SK-N-SH (cell line): ENCODE data around the gene LCN9. TPM values are rescaled to one million over a fixed set of nuclear protein-coding genes. Genes with fewer than 3 reads are reported as not detected.

ENCODE experiments used
- CTCF ChIA-PET: fragments of 300-600, 350-600 bp; formaldehyde crosslinking; extraction: SDS; loops from one replicate; lab custom pipeline; 2021; lab: Yijun Ruan, JAX
- POLR2A ChIA-PET: fragments of 350-600 bp; sonication (Branson Sonifier 250); formaldehyde crosslinking; extraction: SDS; loops from one replicate; lab custom pipeline; 2020; ENCODE audit warnings: antibody characterized with exemption, inconsistent platforms; lab: Yijun Ruan, JAX
- DNase-seq: peaks from one replicate; pipeline ENCODE4 v3.0.0; 2012
- H2AFZ ChIP-seq: fragments of 200-600 bp; sonication (generic); 2 replicates; pipeline ENCODE4 v1.8.1; 2016; ENCODE audit warnings: antibody characterized with exemption, mild to moderate bottlenecking, low read depth
- H3F3A ChIP-seq: fragments of 200-600 bp; sonication (generic); replicated peaks from 2 replicates; pipeline ENCODE3; 2016; ENCODE audit warnings: antibody characterized with exemption, mild to moderate bottlenecking; ENCODE audit not compliant: insufficient read depth
- H3K27ac ChIP-seq, 2 experiments: fragments of 200-500 bp in 1 of 2; fragments of 200-600 bp in 1 of 2; sonication (Bioruptor generic) in 1 of 2; sonication (generic), shearing (Covaris generic) in 1 of 2; 2 replicates each; pipeline versions ENCODE4 v1.5.1 to v1.6.1; 2014 to 2016; ENCODE audit warnings: low read depth in 2 of 2, inconsistent platforms in 1 of 2, low read length in 1 of 2, mild to moderate bottlenecking in 1 of 2, mixed read lengths in 1 of 2
- H3K27me3 ChIP-seq: fragments of 200-600 bp; sonication (generic), shearing (Covaris generic); 2 replicates; pipeline ENCODE4 v1.6.1; 2016; ENCODE audit warnings: mixed run types; ENCODE audit not compliant: insufficient read depth
- H3K36me3 ChIP-seq, 2 experiments: fragments of 200-500 bp in 1 of 2; fragments of 200-600 bp in 1 of 2; sonication (Bioruptor generic) in 1 of 2; sonication (generic) in 1 of 2; replicated peaks in 1 of 2; 2 replicates each; pipeline versions ENCODE3 to v1.5.1; 2014 to 2016; ENCODE audit warnings: low read length in 1 of 2, mild to moderate bottlenecking in 1 of 2; ENCODE audit not compliant: insufficient read depth in 2 of 2, control insufficient read depth in 1 of 2
- H3K4me1 ChIP-seq, 2 experiments: fragments of 200-500 bp in 1 of 2; fragments of 200-600 bp in 1 of 2; sonication (Bioruptor generic) in 1 of 2; sonication (generic), shearing (Covaris generic) in 1 of 2; 2 replicates each; pipeline versions ENCODE4 v1.5.1 to v1.6.1; 2014 to 2016; ENCODE audit warnings: low read depth in 1 of 2, low read length in 1 of 2, mixed run types in 1 of 2; ENCODE audit not compliant: insufficient read depth in 2 of 2, control insufficient read depth in 1 of 2
- H3K4me2 ChIP-seq: fragments of 200-600 bp; sonication (generic), shearing (Covaris generic); 2 replicates; pipeline ENCODE4 v1.6.1; 2017; ENCODE audit warnings: mixed run types
- H3K4me3 ChIP-seq, 2 experiments: fragments of 200-500 bp in 1 of 2; fragments of 200-600 bp in 1 of 2; sonication (Bioruptor generic) in 1 of 2; sonication (generic), shearing (Covaris generic) in 1 of 2; 2 replicates each; pipeline versions ENCODE4 v1.5.1 to v1.8.1; 2014 to 2016; ENCODE audit warnings: low read depth in 2 of 2, inconsistent platforms in 1 of 2, low read length in 1 of 2, mild to moderate bottlenecking in 1 of 2, mixed read lengths in 1 of 2, moderate library complexity in 1 of 2
- H3K79me2 ChIP-seq: fragments of 200-600 bp; sonication (generic); 2 replicates; pipeline ENCODE4 v1.8.1; 2017; ENCODE audit warnings: mild to moderate bottlenecking; ENCODE audit not compliant: insufficient read depth
- H3K9ac ChIP-seq: fragments of 200-600 bp; sonication (generic); 2 replicates; pipeline ENCODE4 v1.6.1; 2017; ENCODE audit warnings: mixed run types
- H3K9me2 ChIP-seq: fragments of 200-600 bp; sonication (generic); 2 replicates; pipeline ENCODE4 v1.6.1; 2017; ENCODE audit warnings: mixed run types
- H3K9me3 ChIP-seq: fragments of 200-600 bp; sonication (generic); 2 replicates; pipeline ENCODE4 v1.6.1; 2017; ENCODE audit warnings: mixed run types, mild to moderate bottlenecking, moderate library complexity
- H4K20me1 ChIP-seq: fragments of 200-600 bp; sonication (generic); 2 replicates; pipeline ENCODE4 v1.6.1; 2017; ENCODE audit warnings: mild to moderate bottlenecking, mixed run types; ENCODE audit not compliant: insufficient read depth
- CHD2 ChIP-seq: fragments of 150-350 bp; IDR thresholded peaks from 2 replicates; pipeline ENCODE4 v1.6.1; 2018; ENCODE audit warnings: low read length; ENCODE audit not compliant: partially characterized antibody
- FOSL2 ChIP-seq: IDR thresholded peaks from 2 replicates; pipeline ENCODE4 v1.4.0; 2012; ENCODE audit warnings: low read depth, mild to moderate bottlenecking, moderate library complexity, borderline replicate concordance
- FOXJ3 ChIP-seq: sonication (generic); formaldehyde crosslinking; IDR thresholded peaks from 2 replicates; pipeline ENCODE4 v1.5.1; 2020; ENCODE audit warnings: mild to moderate bottlenecking, missing genetic modification reagents
- GATA2 ChIP-seq: sonication (generic); formaldehyde crosslinking; IDR thresholded peaks from 2 replicates; pipeline ENCODE4 v1.5.0; 2020; ENCODE audit warnings: mild to moderate bottlenecking, missing genetic modification reagents
- JUND ChIP-seq: IDR thresholded peaks from 2 replicates; pipeline ENCODE4 v1.4.0; 2012
- MEF2A ChIP-seq: IDR thresholded peaks from 2 replicates; pipeline ENCODE4 v1.4.0; 2012; ENCODE audit warnings: low read depth, borderline replicate concordance
- MXI1 ChIP-seq: IDR thresholded peaks from 2 replicates; pipeline ENCODE4 v1.6.1; 2012; ENCODE audit warnings: mild to moderate bottlenecking, low read depth, low read length, improper control_type of control experiment
- NFIC ChIP-seq: IDR thresholded peaks from 2 replicates; pipeline ENCODE4 v1.4.0; 2012; ENCODE audit warnings: borderline replicate concordance
- NRF1 ChIP-seq: IDR thresholded peaks from 2 replicates; pipeline ENCODE4 v1.6.1; 2012; ENCODE audit warnings: low read depth, mild to moderate bottlenecking, low read length
- RAD21 ChIP-seq: IDR thresholded peaks from 2 replicates; pipeline ENCODE4 v1.6.1; 2012; ENCODE audit warnings: mild to moderate bottlenecking, low read length
- RCOR1 ChIP-seq: fragments of 150-350 bp; IDR thresholded peaks from 2 replicates; pipeline ENCODE4 v1.6.1; 2017; ENCODE audit warnings: antibody characterized with exemption, low read length
- RFX5 ChIP-seq: IDR thresholded peaks from 2 replicates; pipeline ENCODE4 v1.6.1; 2012; ENCODE audit warnings: mild to moderate bottlenecking, improper control_type of control experiment, low read length
- TCF12 ChIP-seq: IDR thresholded peaks from 2 replicates; pipeline ENCODE4 v1.4.0; 2012
- TEAD4 ChIP-seq: IDR thresholded peaks from 2 replicates; pipeline ENCODE4 v1.4.0; 2012; ENCODE audit warnings: mild to moderate bottlenecking, borderline replicate concordance; ENCODE audit not compliant: insufficient read depth
- YY1 ChIP-seq: IDR thresholded peaks from 2 replicates; pipeline ENCODE4 v1.4.0; 2012; ENCODE audit warnings: low read depth, mild to moderate bottlenecking
- WGBS: methylation state at CpG from one replicate; pipeline ENCODE4 v1.1.6; 2017; ENCODE audit warnings: low lambda C conversion rate; 5-methylcytosine and 5-hydroxymethylcytosine counted together
- polyA plus RNA-seq, 3 experiments: library from polyadenylated mRNA; depleted of rRNA; stranded (reverse); fragments of >200 nt; gene quantifications; 2 replicates each; pipeline ENCODE4 v1.2.3, GENCODE V29; 2012
- TF ChIP-seq, protein P1 (sequence below): IDR thresholded peaks from 2 replicates; pipeline ENCODE4 v1.6.1; 2012; ENCODE audit warnings: mild to moderate bottlenecking, low read depth, low read length, moderate library complexity
- TF ChIP-seq, protein P2 (sequence below): fragments of 150-350 bp; IDR thresholded peaks from 2 replicates; pipeline ENCODE4 v1.6.1; 2016; ENCODE audit warnings: mild to moderate bottlenecking, low read depth, low read length
- TF ChIP-seq, protein P3 (sequence below): IDR thresholded peaks from 2 replicates; pipeline ENCODE4 v1.4.0; 2012; ENCODE audit warnings: low read depth, borderline replicate concordance
- TF ChIP-seq, protein P4 (sequence below): IDR thresholded peaks from 2 replicates; pipeline ENCODE4 v1.4.0; 2012; ENCODE audit warnings: low read depth, borderline replicate concordance
- TF ChIP-seq, protein P5 (sequence below): fragments of 200-600 bp; sonication (generic); IDR thresholded peaks from 2 replicates; pipeline ENCODE4 v1.6.1; 2017; ENCODE audit warnings: antibody characterized with exemption, mild to moderate bottlenecking, moderate library complexity

Gene LCN9
- polyA plus RNA-seq, 1 of the 3 experiments (the other 2 are of a cell fraction): not detected

DNA sequence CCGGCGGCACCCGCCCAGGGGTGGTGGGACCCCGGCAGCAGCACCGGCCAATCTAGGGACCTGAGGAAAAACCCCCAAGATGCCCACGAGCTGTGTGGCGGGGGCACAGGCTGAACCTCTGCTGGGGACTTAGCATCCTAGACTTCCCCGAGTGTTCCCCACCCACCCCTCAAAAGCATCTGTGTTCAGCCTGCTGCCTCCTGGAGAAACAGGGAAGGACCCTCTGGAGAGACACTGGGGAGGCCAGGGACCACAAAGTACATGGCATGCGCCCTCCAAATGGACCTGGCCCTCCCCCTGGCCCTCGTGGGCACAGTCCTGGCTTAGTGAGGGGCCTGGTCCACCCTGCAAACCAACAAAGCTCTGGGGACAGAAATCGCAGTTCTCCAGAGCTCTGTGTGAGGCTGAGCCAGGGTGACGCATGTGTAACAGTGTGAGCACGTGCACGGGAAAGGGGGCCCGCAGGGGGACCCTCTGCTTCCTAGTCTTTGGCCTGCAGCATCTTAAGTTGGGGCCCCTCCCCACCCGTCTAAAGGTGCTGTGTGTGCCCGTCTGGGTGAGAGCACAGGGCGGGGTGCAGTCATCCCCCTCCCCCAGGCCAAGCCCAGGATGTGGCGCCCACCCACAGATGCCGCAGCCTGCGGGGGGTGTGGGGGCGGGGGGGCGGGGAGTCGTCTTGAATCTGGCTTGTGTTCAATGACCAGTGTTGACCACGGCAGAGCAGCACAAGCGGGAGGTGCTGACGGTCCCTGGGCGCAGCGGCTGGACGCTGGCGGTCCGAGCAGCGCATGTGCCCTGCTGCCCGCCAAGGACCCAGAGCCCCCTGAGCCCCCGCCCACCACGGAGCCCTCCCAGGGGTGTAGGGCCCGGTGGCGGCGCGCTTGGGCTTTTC lies 38.2 kb downstream of the LCN9 start:
- DNase-seq: peak; percentile 57
- peak overlapping the region in 1 of 2 experiments; percentile 30; a peak in 2 of 4 replicates for H3K4me3 ChIP-seq
- no peaks in the 10 kb centered on the region for H3K27me3 ChIP-seq
- no peaks in the 10 kb centered on the region for H4K20me1 ChIP-seq
- ChIA-PET CTCF (interaction anchor here (0.7 to 4.3 kb wide), 7 partner anchors 8 to 187 kb away, joined by 3 to 32 read pairs (median 4); no protein-coding TSS in a partner anchor), POLR2A (no interaction called here)
- H3K9ac ChIP-seq: no peak overlapping the region
- H3K4me2 ChIP-seq: peak overlapping the region; percentile 37; the same call in 1 of the 2 replicates
- TF ChIP-seq FOSL2: no peak
- TF ChIP-seq, protein P1, sequence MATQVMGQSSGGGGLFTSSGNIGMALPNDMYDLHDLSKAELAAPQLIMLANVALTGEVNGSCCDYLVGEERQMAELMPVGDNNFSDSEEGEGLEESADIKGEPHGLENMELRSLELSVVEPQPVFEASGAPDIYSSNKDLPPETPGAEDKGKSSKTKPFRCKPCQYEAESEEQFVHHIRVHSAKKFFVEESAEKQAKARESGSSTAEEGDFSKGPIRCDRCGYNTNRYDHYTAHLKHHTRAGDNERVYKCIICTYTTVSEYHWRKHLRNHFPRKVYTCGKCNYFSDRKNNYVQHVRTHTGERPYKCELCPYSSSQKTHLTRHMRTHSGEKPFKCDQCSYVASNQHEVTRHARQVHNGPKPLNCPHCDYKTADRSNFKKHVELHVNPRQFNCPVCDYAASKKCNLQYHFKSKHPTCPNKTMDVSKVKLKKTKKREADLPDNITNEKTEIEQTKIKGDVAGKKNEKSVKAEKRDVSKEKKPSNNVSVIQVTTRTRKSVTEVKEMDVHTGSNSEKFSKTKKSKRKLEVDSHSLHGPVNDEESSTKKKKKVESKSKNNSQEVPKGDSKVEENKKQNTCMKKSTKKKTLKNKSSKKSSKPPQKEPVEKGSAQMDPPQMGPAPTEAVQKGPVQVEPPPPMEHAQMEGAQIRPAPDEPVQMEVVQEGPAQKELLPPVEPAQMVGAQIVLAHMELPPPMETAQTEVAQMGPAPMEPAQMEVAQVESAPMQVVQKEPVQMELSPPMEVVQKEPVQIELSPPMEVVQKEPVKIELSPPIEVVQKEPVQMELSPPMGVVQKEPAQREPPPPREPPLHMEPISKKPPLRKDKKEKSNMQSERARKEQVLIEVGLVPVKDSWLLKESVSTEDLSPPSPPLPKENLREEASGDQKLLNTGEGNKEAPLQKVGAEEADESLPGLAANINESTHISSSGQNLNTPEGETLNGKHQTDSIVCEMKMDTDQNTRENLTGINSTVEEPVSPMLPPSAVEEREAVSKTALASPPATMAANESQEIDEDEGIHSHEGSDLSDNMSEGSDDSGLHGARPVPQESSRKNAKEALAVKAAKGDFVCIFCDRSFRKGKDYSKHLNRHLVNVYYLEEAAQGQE: no peak
- TF ChIP-seq TEAD4: no peak
- TF ChIP-seq MXI1: no peak
- TF ChIP-seq, protein P2, sequence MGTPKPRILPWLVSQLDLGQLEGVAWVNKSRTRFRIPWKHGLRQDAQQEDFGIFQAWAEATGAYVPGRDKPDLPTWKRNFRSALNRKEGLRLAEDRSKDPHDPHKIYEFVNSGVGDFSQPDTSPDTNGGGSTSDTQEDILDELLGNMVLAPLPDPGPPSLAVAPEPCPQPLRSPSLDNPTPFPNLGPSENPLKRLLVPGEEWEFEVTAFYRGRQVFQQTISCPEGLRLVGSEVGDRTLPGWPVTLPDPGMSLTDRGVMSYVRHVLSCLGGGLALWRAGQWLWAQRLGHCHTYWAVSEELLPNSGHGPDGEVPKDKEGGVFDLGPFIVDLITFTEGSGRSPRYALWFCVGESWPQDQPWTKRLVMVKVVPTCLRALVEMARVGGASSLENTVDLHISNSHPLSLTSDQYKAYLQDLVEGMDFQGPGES: no peak
- no peak for TF ChIP-seq RCOR1
- no peak for TF ChIP-seq GATA2 (CRISPR knock-in tag)
- TF ChIP-seq NFIC: no peak
- TF ChIP-seq YY1: no peak
- TF ChIP-seq TCF12: no peak
- no peak for TF ChIP-seq NRF1
- TF ChIP-seq, protein P3, sequence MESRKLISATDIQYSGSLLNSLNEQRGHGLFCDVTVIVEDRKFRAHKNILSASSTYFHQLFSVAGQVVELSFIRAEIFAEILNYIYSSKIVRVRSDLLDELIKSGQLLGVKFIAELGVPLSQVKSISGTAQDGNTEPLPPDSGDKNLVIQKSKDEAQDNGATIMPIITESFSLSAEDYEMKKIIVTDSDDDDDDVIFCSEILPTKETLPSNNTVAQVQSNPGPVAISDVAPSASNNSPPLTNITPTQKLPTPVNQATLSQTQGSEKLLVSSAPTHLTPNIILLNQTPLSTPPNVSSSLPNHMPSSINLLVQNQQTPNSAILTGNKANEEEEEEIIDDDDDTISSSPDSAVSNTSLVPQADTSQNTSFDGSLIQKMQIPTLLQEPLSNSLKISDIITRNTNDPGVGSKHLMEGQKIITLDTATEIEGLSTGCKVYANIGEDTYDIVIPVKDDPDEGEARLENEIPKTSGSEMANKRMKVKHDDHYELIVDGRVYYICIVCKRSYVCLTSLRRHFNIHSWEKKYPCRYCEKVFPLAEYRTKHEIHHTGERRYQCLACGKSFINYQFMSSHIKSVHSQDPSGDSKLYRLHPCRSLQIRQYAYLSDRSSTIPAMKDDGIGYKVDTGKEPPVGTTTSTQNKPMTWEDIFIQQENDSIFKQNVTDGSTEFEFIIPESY: no peak
- no peak for TF ChIP-seq MEF2A
- no peak for TF ChIP-seq JUND
- TF ChIP-seq, protein P4, sequence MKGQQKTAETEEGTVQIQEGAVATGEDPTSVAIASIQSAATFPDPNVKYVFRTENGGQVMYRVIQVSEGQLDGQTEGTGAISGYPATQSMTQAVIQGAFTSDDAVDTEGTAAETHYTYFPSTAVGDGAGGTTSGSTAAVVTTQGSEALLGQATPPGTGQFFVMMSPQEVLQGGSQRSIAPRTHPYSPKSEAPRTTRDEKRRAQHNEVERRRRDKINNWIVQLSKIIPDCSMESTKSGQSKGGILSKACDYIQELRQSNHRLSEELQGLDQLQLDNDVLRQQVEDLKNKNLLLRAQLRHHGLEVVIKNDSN: no peak
- no peak for TF ChIP-seq RAD21
- TF ChIP-seq RFX5: no peak
- TF ChIP-seq FOXJ3 (CRISPR knock-in tag): no peak
- TF ChIP-seq CHD2: no peak
- TF ChIP-seq, protein P5, sequence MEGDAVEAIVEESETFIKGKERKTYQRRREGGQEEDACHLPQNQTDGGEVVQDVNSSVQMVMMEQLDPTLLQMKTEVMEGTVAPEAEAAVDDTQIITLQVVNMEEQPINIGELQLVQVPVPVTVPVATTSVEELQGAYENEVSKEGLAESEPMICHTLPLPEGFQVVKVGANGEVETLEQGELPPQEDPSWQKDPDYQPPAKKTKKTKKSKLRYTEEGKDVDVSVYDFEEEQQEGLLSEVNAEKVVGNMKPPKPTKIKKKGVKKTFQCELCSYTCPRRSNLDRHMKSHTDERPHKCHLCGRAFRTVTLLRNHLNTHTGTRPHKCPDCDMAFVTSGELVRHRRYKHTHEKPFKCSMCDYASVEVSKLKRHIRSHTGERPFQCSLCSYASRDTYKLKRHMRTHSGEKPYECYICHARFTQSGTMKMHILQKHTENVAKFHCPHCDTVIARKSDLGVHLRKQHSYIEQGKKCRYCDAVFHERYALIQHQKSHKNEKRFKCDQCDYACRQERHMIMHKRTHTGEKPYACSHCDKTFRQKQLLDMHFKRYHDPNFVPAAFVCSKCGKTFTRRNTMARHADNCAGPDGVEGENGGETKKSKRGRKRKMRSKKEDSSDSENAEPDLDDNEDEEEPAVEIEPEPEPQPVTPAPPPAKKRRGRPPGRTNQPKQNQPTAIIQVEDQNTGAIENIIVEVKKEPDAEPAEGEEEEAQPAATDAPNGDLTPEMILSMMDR: no peak
- no peaks in the 10 kb centered on the region for H3F3A ChIP-seq
- H3K79me2 ChIP-seq: no peaks in the 10 kb centered on the region
- H3K36me3 ChIP-seq: no peaks in the 10 kb centered on the region
- H3K4me1 ChIP-seq: peaks cover 0 to 23% of the 10 kb centered on the region in 2 experiments; a peak in 1 of 4 replicates
- H3K27ac ChIP-seq: no peak overlapping the region; a peak in 1 of 4 replicates
- H3K9me3 ChIP-seq: no peaks in the 10 kb centered on the region
- H3K9me2 ChIP-seq: no peaks in the 10 kb centered on the region
- WGBS: 80% methylated on average over 1 of the region's 40 CpGs
- H2AFZ ChIP-seq: no peak overlapping the region
